Nucleus accumbens (tissue), 56 donors: ENCODE measurements around the gene ZNF385B.
A peak's percentile ranks its signal among the peaks of the same experiment; 100 is the strongest.
"Not testable (repeated sequence)": the region's sequence is repeated elsewhere in the genome, so short reads cannot be mapped to it uniquely, and the experiment has no call there.

Experiments
- DNase-seq, 56 donors: peaks; one replicate each; lab custom pipeline; 2025; lab: John Stamatoyannopoulos, UW

Gene ZNF385B

DNA sequence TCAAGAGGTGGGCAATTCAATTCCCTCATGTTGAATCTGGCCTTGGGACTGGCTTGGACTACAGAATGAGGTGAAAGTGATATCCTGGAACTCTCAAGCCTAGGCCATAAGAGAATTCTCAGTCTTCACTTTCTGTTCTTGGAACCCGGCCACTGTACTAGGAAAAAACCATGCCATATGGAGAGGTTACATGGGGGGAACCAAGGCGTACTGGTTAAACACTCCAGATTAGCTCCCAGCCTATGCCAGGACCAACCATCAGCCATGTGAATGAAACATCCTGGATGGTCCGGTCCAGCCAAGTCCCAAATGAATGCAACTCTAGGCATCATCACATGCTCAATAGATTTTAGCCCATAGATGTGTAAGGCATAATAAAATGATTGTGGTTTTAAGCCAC lies 56.4 kb downstream of the ZNF385B start:
- DNase-seq, result no peak

DNA sequence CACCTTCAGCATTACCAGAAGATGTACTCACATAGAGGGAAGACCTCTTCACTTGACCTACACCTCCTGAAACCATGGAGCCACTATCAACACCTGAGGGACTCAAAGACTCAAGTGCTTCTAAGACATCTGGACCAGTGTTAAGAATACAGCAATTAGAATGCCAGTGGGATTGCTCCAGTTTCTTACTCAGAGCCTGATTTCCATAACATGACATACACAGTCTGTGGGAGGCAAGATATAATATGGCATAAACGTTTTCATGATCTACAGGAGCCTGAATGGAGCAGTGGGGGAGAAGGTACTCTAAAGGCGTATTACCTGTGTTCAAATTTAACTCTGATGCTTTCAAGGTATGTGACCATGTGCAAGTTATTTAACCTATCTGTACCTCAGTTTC lies 57.2 kb downstream of the ZNF385B start:
- DNase-seq, result no peak

DNA sequence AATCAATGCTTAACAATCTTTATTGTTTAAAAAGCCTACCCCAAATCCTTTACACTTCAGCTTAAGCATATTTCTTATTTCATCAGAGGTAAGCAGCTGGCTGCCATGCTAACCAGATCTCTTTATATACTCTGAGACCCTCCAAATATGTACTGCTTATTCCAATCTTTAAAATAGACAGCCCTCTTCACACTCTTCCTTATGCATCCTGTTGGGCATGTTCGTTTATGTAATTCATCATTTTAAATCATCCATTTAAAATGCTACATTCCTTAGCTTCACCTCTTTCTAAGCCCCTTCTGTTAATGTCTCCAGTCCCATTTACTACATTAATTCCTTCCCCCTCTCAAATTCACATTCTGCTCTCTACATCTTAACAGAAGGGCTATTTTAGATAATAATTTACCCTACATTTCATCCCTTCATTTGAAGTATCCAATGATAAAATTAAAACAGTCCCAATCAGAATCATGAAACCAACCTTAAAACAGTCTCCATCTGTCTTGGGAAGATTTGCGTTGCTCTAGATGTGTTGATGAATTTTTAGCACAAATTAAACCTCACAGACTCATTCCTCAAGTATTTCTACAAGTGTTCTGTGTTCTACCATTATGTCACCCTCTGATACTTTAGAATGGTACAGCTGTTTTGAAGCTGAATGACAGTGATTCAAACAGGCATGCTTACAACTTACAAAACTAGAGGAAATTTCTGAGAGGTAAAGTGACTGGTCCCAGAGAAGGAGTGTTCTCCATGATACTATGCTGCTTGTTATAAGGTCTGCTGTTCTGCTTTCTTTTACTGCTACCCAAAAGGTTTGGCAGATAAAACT lies 59.1 kb downstream of the ZNF385B start:
- no peak for DNase-seq

DNA sequence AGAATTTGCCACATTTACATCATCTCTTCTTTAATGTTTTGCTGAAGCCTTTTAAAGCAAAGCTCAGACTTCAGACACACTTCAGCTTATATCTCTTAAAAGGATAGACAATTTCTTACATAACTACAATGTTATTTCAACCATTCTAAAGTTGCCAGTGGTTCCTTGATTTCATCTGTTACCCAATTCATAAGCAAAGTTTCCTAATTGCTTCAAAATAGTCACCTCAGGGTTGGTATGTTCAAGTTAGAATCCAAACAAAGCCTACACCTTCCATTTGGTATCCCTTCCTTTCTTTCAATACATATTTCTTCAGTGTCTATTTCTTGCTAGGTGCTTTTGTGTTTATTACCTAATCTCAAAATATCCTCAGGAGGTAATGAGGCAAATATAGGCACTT lies 60.6 kb downstream of the ZNF385B start:
- DNase-seq, result no peak

DNA sequence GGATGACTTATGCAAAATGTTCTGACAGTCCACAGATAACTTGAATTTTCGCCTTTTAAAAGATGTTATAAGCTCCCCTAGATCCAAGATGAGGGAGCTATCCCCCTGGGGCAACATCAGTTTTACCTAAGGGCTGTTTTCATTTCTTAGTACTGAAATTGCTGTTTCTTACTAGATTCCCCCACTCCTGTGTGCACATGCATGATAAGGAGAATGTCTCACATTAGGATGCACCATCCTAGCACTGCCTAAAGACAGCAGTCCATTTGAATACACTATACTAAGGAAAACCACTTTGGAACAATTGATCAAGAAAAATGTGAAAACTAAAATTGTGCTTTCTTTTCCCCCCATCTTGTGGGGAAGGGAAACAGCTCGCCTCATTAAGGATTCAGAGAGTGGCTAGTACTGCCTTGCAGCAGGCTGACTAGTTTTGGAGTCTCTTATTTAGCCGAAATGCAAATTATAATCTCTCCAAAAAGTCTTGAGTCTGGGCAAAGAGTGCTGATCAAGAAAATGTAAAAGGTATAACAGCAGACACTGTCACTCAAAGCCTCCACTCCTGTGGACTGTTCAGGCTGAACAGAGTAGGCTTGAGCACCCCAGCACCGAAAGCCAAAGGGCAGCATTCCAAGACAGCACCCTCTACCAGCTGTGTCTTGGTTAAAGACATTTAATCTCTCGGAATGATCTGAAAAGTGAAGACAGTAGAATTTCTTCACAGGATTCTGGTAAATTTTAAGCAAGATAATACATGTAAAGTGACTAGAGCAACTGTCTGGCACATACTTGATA lies 65.0 kb downstream of the ZNF385B start:
- no peak for DNase-seq

DNA sequence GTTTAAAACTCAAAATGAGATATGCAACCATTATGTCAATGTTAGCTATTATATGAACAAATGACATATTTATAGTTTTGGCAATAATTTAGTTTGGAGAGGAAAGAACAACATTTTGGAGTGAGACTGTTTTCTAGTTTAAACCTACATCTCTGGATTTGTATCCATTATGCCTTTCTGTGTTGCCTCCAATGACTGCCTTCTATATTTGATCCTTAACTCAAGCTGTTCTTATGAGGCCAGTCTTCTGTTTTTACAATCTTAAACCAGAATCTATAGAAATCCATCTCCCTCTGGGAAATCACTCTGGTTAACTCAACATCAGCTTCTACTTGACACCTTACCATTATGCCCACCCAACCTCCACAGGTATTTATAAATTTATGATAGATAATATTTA lies 67.5 kb downstream of the ZNF385B start:
- no peak for DNase-seq

DNA sequence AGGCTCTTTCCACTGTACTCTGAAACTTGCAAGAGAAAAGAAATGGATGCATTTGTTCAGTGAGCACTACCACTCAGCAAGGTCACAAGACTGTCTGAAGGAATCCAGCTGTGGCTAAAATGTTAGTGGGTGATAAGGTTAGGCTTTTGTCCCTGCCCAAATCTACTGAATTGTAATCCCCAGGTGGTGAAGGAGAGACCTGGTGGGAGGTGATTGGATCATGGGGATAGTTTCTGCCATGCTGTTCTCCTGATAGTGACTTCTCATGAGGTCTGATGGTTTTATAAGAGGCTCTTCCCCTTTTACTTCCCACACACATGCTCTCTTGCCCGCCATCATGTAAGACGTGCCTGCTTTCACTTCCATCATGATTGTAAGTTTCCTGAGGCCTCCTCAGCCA lies 68.2 kb downstream of the ZNF385B start:
- no peak for DNase-seq

DNA sequence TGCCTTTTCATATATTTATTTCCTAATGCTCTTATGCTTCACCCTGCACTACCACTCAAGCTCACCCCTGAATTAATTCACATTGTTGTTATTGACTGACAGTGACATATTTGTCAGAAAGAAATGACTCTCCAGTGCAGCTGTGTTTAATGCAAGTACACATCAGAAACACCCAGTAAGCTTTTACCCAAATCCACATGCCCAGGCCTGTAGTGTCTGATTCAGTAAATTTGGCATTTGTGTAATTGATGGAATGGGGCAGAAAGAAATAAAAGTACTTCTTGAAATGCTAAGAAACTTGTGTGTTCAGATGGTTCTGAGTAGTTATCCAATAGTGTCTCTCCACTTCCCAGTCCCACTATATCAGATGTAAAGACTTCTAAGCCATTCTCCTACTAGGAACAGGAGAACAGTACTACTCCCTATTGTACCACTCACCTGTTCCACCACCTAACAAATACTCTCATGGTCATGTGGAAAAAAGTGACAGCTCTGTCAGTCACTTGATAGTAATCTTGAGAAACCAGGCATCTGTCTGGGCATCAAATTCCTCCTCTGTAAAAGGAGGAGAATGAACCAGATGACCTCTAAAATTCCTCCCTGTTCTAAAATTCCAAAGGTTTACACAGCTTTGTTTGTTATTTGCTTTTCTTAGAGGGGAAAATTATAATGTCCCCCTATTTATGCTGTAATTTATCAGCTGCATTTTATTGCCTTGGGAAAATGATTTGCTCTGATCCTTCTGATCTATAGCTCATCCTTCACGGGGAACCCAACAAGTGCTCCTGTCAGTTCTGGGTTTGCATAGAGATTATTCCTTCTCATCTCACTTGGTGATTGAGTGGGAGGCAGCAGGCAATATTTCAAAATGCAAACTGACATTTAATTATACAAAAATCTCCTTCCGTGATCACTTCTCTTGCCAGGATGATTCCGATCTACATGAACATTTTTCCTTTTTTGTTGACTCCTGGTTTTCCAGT lies 70.9 kb downstream of the ZNF385B start:
- DNase-seq, result no peak

DNA sequence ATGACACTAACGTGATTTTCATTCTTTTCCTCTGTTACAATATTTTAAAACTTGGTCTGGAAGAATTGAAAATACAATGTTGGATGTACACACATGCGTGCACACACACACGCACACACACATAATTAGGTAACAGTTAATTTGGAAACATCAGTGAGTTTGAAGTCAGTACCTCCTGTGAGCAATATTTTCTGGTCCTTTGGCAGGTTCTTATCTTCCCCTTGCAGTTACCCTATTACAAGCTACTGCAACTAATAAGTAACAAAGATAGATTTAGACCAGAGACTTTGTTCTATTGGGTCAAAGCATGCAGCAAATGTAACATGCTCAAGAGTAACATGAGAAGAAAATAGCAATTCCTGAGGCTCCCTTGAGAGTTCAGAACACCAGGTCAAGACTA lies 73.3 kb downstream of the ZNF385B start:
- DNase-seq, result no peak

DNA sequence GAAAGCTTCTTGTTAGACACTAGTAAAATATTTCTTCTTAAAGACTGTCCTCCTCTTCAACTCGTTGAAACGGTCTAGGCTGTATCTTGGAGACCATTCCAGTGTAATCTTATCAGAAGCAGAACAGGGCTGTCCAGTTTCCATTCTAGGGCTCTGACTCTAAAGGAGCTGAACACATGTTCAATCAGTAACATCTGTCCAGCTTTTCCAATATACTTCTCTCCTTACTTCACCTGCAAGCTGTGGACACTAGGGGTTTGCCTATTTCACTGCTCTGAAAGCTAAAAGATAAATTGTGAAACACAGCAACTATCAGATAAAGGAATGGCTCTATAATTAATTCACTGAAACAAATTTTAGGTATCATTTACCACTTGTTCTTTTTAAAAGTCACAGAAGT lies 73.8 kb downstream of the ZNF385B start:
- no peak for DNase-seq

DNA sequence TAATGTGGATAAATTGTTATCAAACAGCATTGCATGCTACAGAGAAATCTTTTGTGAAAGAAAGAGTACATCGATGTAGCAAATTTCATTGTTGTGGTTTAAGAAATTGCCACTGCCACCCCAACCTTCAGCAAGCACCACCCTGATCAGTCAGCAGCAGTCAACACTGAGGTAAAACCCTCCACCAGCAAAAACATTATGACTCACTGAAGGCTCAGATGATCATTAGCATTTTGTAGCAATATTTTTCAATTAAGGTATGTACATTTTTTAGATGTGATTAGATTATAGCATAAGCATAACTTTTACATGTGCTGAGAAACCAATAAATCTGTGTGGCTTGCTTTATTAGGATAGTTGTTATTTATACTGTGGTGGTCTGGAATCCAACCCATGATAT lies 75.5 kb downstream of the ZNF385B start:
- DNase-seq, result no peak

DNA sequence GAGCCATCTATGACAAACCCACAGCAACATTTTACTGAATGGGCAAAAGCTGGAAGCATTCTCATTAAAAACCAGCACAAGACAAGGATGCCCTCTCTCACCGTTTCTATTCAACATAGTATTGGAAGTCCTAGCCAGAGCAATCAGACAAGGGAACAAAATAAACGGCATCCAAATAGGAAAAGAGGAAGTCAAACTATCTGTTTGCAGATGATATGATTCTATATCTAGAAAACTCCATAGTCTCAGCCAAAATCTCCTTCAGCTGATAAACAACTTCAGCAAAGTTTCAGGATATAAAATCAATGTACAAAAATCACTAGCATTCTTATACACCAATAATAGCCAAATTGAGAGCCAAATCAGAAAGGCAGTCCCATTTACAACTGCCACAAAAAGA lies 79.1 kb downstream of the ZNF385B start:
- DNase-seq, result not testable (repeated sequence)

DNA sequence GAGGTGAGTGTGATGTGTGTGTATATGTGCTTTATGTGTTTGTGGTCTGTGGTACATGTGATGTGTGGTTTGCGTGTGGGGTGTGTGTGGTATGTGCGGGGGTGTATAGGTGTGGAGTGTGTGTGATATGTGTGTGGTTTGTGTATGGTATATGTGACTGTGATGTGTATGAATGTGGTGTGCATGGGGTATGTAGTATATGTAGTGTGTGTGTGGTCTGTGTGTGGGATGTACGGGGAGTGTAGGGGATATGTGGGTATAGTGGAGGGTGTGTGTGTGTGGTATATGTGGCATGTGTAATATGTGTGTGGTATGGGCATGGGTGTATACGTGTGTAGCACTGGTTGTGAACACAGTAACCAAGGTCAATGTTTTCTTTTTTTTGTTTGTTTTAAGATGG lies 87.4 kb downstream of the ZNF385B start:
- DNase-seq, result no peak

DNA sequence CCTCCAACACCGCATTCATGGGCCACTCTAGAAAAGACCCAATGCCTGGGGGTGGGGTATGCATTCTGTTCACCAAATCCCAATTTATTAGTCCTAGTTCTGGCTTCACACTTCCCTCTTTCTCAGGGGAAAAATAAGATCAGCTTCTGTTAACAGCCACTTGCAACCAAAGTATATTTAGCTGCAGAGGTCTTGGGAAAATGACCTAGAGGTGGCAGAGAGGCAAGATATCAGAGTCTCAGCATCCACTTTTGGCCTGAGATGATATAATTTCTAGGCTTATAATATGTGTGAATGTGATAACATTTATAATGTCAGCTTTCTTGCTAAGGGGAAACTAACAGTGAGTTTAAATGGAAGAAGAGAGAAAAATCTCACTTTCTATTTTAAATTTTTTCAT lies 89.1 kb downstream of the ZNF385B start:
- DNase-seq, result no peak

DNA sequence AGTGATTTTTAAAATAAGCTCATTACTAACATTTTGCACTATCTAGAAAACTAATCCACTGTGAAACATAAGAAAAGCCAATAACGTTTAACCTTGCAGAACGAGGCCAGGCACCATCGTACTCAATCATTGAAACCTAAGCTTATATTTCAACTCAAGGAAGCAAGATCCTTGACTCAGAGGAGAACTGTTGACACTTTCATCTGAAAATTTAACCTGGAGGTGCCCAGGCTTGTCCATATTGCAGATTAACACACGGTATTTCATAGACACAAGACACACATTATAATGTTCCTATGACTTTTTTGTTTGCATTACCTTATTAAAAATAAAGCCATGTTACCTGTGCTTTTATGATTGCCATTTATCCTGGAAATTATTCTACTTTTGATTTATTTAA lies 89.6 kb downstream of the ZNF385B start:
- no peak for DNase-seq

DNA sequence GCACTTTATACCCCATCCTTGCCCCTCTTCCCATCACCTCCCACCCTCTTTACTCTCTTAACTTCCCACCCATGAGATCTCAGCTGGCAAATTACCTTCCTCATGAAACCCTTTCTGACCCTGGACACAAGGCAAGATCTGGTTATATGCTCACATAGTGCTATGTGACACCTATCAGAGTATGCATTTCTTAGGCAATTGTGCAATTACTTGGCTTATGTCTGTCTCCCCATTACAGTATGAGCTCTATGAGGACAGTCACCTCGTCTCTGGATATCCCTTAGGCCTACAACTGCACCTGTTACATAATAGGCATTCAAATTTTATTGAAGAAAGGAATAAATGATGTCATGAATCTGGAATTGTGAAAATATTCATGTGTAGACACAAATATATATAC lies 91.4 kb downstream of the ZNF385B start:
- no peak for DNase-seq

DNA sequence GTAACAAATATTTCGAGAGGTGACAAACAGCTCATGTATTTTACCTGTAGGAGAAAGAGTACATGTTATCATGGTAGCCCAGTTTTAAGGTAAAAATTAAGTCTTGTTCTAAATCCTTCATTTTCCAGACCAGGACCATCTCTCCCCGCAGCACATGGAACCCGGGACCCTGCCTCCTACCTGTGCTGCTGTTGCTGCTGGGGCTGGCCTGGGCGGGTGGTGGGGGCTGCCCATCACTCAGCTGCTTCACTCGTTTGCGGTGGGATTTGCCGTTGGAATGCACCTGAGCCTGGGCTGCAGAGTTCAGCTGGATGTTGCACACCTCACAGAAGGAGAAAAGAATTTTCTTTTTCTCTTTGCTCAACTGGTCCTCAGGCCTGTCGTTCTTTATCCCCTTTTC lies 92.1 kb downstream of the ZNF385B start:
- no peak for DNase-seq

DNA sequence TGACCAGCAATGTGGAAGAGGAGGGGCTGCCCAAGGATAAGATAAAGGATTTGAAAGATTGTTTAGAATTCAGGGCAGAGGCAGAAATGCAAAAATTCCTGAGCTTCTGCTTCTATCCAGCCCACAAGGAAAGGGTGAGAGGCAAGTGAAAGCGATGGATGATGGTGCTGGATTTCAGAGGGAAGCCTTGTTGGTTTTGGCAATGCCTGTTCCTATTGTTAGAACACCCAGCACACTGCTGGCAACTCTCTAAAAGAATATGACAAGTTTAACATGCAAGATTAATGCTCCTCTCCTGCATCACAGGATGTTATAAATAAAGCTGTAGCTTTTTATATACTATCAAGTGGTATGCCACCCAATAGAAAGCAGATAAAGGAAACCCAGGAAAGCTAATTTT lies 92.6 kb downstream of the ZNF385B start:
- DNase-seq, result peak in 1 of 56 donors; percentile 44

DNA sequence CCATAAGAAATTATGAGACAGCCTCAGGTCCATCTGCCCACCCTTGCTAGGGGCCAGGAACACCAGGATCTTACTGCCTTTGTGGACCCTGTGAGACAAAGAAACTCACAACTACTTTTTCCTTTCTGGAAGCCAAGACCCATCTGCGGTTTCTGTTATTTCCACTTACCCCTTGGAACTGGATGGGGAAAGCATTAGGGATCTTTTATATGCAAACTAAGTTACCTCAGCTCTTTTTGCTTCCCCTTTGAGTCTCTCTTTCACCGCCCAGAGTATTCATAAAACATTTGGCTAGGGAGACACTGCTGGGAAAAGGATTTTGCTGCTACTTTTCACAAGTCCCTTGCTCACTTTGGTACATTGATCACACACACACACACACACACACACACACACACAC lies 95.7 kb downstream of the ZNF385B start:
- no peak for DNase-seq

DNA sequence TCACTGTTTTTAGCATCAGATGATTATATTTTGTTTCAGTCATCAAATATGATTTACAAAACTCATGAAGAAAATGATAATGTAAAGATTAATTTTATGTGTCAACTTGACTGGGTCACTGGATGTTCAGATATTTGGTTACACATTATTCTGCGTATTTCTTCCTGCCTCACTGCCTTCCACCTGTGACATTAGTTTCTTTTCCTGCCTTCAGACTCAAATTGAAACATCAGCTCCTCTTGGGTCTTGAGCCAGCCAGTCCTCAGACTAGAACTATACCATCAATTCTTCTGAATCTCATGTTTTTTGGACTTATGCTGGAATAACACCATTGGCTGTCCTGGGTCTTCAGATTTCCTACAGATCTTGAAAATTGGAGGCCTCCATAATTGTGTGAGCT lies 96.7 kb downstream of the ZNF385B start:
- no peak for DNase-seq

DNA sequence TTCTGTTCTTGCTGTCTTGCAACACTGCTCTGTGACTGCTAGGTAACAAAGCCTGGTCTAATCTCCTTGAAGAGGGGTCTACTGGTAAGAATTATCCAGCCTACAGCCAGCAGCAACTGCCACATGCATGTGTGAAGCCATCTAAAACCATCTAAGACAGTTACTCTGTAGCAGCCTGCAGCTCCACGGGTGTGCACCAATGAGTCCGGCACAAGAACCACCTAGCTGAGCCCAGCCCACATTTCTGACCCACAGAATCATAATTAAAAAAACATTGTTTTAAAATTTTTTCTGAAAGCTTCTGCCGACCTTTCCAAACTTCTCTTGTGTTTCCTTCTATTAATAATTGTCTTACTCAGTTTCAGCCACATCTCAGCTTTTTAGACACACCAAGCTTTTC lies 102.8 kb downstream of the ZNF385B start:
- DNase-seq, result no peak
